Colonic mucosa (tissue), 4 donors: Measurements from ENCODE around the gene COX18. TPM values are rescaled to one million over a fixed set of nuclear protein-coding genes. Genes with fewer than 3 reads are reported as not detected.

Experiments used
- DNase-seq: peaks from one replicate; pipeline ENCODE4 v3.0.0-alpha.2; 2020
- H3K27ac ChIP-seq: fragments of 200-600 bp; one replicate; pipeline ENCODE4 v1.8.0; 2021
- H3K27me3 ChIP-seq: fragments of 200-600 bp; one replicate; pipeline ENCODE4 v1.8.0; 2021
- H3K36me3 ChIP-seq: fragments of 200-600 bp; one replicate; pipeline ENCODE4 v1.8.0; 2021
- H3K4me1 ChIP-seq: fragments of 200-600 bp; one replicate; pipeline ENCODE4 v1.8.0; 2021; ENCODE audit warnings: mild to moderate bottlenecking
- H3K4me3 ChIP-seq: fragments of 200-600 bp; one replicate; pipeline ENCODE4 v1.8.0; 2021
- H3K9ac ChIP-seq, 2 donors: one replicate each; pipeline ENCODE4 v1.7.0; 2013; ENCODE audit warnings: control low read depth in 2 of 2, low read depth in 2 of 2, low read length in 2 of 2
- H3K9me3 ChIP-seq: fragments of 200-600 bp; one replicate; pipeline ENCODE4 v1.8.0; 2021
- CTCF ChIP-seq: fragments of 200-600 bp; IDR thresholded peaks from one replicate; pipeline ENCODE4 v1.8.0; 2022; ENCODE audit warnings: antibody characterized with exemption, mild to moderate bottlenecking
- intact Hi-C: fragments of 100-400 bp; cut with DNase I; formaldehyde crosslinking; loops from one replicate; pipeline ENCODE4 v1.14.1; 2022
- total RNA-seq, 2 donors: library from RNA; stranded (reverse); fragmentation: NEBNext Ultra II Directional in 1 of 2; extraction: Animal tissue kit (Norgen Biotek cat#: 25700) in 1 of 2; gene quantifications; one replicate each; pipeline ENCODE4 v1.2.1, GENCODE V29; 2021
- donor health status: healthy.
- donor health status: DM: no; HTN: no; CAD: no.
- donor health status: DM: no; HTN: no; CAD: no.

COX18 gene
- total RNA-seq, 2 donors from 2014 or later: 19.5 to 19.6 TPM

- no peaks in the 10 kb centered on the region for H3K9me3 ChIP-seq
- no peak for TF ChIP-seq CTCF
- no peaks in the 10 kb centered on the region for H3K4me1 ChIP-seq
- no peak overlapping the region for H3K27ac ChIP-seq
- no peaks in the 10 kb centered on the region for H3K36me3 ChIP-seq
- intact Hi-C loops: no loop called here
- no peaks in the 10 kb centered on the region for H3K27me3 ChIP-seq
- no peak overlapping the region for H3K9ac ChIP-seq
- DNase-seq: no peak
- H3K4me3 ChIP-seq: no peak overlapping the region
Observed at GRCh38 chr4:73006286-73006990, 63.1 kb downstream of the COX18 start.

DNA sequence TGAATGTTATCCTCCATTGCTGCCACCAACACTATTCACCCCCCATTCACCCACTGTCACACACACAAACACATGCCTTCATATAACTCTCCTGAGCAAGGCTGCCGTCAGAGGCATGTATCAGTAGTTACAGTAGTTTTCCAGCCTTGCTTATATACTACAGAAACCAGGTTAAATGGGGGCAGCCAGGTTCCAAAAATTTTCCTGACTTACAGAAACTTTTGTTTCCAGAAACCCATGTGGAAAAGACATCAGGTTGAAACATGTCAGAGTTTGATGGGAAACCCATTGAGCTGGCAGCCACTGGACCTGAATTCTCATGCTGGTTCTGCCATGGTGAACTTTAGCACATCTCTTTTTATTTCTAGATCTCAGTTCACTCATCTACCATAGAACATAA is 64.0 kb downstream of the COX18 start:
- no peak overlapping the region for H3K27ac ChIP-seq
- H3K4me1 ChIP-seq: no peaks in the 10 kb centered on the region
- no peaks in the 10 kb centered on the region for H3K9me3 ChIP-seq
- H3K9ac ChIP-seq: no peak overlapping the region
- intact Hi-C loops: no loop called here
- no peaks in the 10 kb centered on the region for H3K27me3 ChIP-seq
- no peak for DNase-seq
- no peaks in the 10 kb centered on the region for H3K36me3 ChIP-seq
- no peak overlapping the region for H3K4me3 ChIP-seq
- TF ChIP-seq CTCF: no peak

Other genes starting within 250 kb of the COX18 start
- gene ANKRD17, start 189.1 kb upstream of the COX18 start, total RNA-seq: 10 to 100 TPM; 51.5 to 59.2 TPM